Gastrocnemius medialis (tissue), 4 donors: Measurements from ENCODE around the gene AMACR. TPM values are rescaled to one million over a fixed set of nuclear protein-coding genes. Genes with fewer than 3 reads are reported as not detected.

Experiments used
- ATAC-seq, 2 donors: fragments of 150-250 bp; one replicate each; pipeline ENCODE4 v1.9.1; 2016
- DNase-seq, 2 donors: peaks; one replicate each; pipeline ENCODE4 v3.0.0-alpha.2; 2019
- H3K27ac ChIP-seq, 4 donors: fragments of 200-600 bp; sonication (generic); 1 replicate in 1 of 4; 2 replicates in 3 of 4; pipeline ENCODE4 v1.5.1; 2016 to 2018; ENCODE audit warnings: mild to moderate bottlenecking in 2 of 4, moderate library complexity in 1 of 4
- H3K27me3 ChIP-seq, 3 donors: fragments of 200-600 bp; sonication (generic) in 2 of 3; 1 replicate in 1 of 3; 2 replicates in 2 of 3; pipeline versions ENCODE4 v1.5.1 to v1.6.0; 2016 to 2019; ENCODE audit warnings: mild to moderate bottlenecking in 1 of 3, moderate library complexity in 1 of 3
- H3K36me3 ChIP-seq, 2 donors: fragments of 200-600 bp; sonication (generic) in 1 of 2; one replicate each; pipeline ENCODE4 v1.5.1; 2017 to 2018
- H3K4me1 ChIP-seq, 2 donors: fragments of 200-600 bp; sonication (generic) in 1 of 2; one replicate each; pipeline ENCODE4 v1.5.1; 2016 to 2017; ENCODE audit warnings: mild to moderate bottlenecking in 2 of 2
- H3K4me3 ChIP-seq, 4 donors: fragments of 200-600 bp; sonication (generic) in 3 of 4; 1 replicate in 1 of 4; 2 replicates in 3 of 4; pipeline ENCODE4 v1.5.1; 2016 to 2019; ENCODE audit warnings: mild to moderate bottlenecking in 2 of 4
- H3K9me3 ChIP-seq, 3 donors: fragments of 200-600 bp; sonication (generic) in 2 of 3; 1 replicate in 1 of 3; 2 replicates in 2 of 3; pipeline ENCODE4 v1.5.1; 2016 to 2019
- CTCF ChIP-seq, 5 experiments: fragments of 450-650 bp in 3 of 5; fragments of 200-600 bp in 2 of 5; sonication (generic) in 2 of 5; IDR thresholded peaks in 4 of 5; conservative IDR thresholded peaks in 1 of 5; 1 replicate in 4 of 5; 2 replicates in 1 of 5; pipeline ENCODE4 v1.5.1; 2016 to 2019; ENCODE audit warnings: antibody characterized with exemption in 5 of 5, mild to moderate bottlenecking in 3 of 5, moderate library complexity in 3 of 5
- POLR2A ChIP-seq, 2 donors: fragments of 450-650 bp; IDR thresholded peaks; one replicate each; pipeline ENCODE4 v1.6.1; 2017; ENCODE audit warnings: antibody characterized with exemption in 2 of 2, mild to moderate bottlenecking in 2 of 2, moderate library complexity in 2 of 2
- in situ Hi-C, 4 donors: fragments of 200-750 bp; cut with MboI; loops; one replicate each; pipeline versions ENCODE4 v1.15.0 to v1.8.0; 2017; ENCODE audit warnings: low sequenced_read_pairs in 4 of 4
- intact Hi-C: fragments of 100-400 bp; cut with DNase I; formaldehyde crosslinking; loops from one replicate; pipeline ENCODE4 v1.15.1; 2023; ENCODE audit warnings: low total_unique reads
- total RNA-seq, 4 donors: library from RNA; depleted of rRNA; stranded (reverse); fragments of >200 nt; gene quantifications; one replicate each; pipeline versions ENCODE4 v1.1.0 to v1.2.3, GENCODE V29; 2016

Gene AMACR
- total RNA-seq, 4 donors from 2014 or later: 2.5 to 15.3 (median 3.1) TPM

- intact Hi-C loops (no loop called here), in situ Hi-C loops (loop anchor here in 2 of 4 donors (25.0 kb wide), 1 partner anchor 484 kb away; no protein-coding TSS in a partner anchor)
- Histone ChIP-seq H3K4me1 (no peaks in the 10 kb centered on the region), H3K4me3 (no peak overlapping the region), H3K27ac (no peak overlapping the region), H3K36me3 (no peaks in the 10 kb centered on the region), H3K9me3 (no peaks in the 10 kb centered on the region), H3K27me3 (no peaks in the 10 kb centered on the region)
- DNase-seq: no peak
- TF ChIP-seq CTCF (IDR thresholded peaks at IDR 0.05 in 4 of 5, conservative IDR thresholded peaks at IDR 0.05 in 1 of 5): no peak
- no peak for TF ChIP-seq POLR2A (IDR thresholded peaks at IDR 0.05)
- no peak for ATAC-seq
These were observed 29.5 kb downstream of the AMACR start for GRCh38 chr5:33978306-33978705.

GRCh38 chr5:33976307-33976706, 31.5 kb downstream of the AMACR start:
- no peak for ATAC-seq
- H3K4me3 ChIP-seq: no peak overlapping the region
- in situ Hi-C loops: loop anchor here in 2 of 4 donors (25.0 kb wide), 1 partner anchor 486 kb away; no protein-coding TSS in a partner anchor
- intact Hi-C loops: no loop called here
- no peaks in the 10 kb centered on the region for H3K27me3 ChIP-seq
- no peaks in the 10 kb centered on the region for H3K9me3 ChIP-seq
- no peaks in the 10 kb centered on the region for H3K36me3 ChIP-seq
- DNase-seq: no peak
- H3K4me1 ChIP-seq: no peaks in the 10 kb centered on the region
- H3K27ac ChIP-seq: no peak overlapping the region
- TF ChIP-seq POLR2A (IDR thresholded peaks at IDR 0.05) (no peak), CTCF (IDR thresholded peaks at IDR 0.05 in 4 of 5, conservative IDR thresholded peaks at IDR 0.05 in 1 of 5) (no peak)

GRCh38 chr5:33975852-33976251, 32.0 kb downstream of the AMACR start:
- no peak for ATAC-seq
- H3K36me3 ChIP-seq: no peaks in the 10 kb centered on the region
- H3K4me3 ChIP-seq: no peak overlapping the region
- intact Hi-C loops (no loop called here), in situ Hi-C loops (loop anchor here in 2 of 4 donors (25.0 kb wide), 1 partner anchor 486 kb away; no protein-coding TSS in a partner anchor)
- H3K9me3 ChIP-seq: no peaks in the 10 kb centered on the region
- H3K4me1 ChIP-seq: no peaks in the 10 kb centered on the region
- DNase-seq: no peak
- no peak for TF ChIP-seq CTCF (IDR thresholded peaks at IDR 0.05 in 4 of 5, conservative IDR thresholded peaks at IDR 0.05 in 1 of 5)
- no peak for TF ChIP-seq POLR2A (IDR thresholded peaks at IDR 0.05)
- H3K27me3 ChIP-seq: no peaks in the 10 kb centered on the region
- no peak overlapping the region for H3K27ac ChIP-seq

- TF ChIP-seq CTCF (IDR thresholded peaks at IDR 0.05 in 4 of 5, conservative IDR thresholded peaks at IDR 0.05 in 1 of 5) (no peak), POLR2A (IDR thresholded peaks at IDR 0.05) (no peak)
- Histone ChIP-seq H3K4me3 (no peak overlapping the region), H3K27me3 (no peaks in the 10 kb centered on the region), H3K9me3 (no peaks in the 10 kb centered on the region), H3K36me3 (no peaks in the 10 kb centered on the region), H3K27ac (no peak overlapping the region), H3K4me1 (no peaks in the 10 kb centered on the region)
- intact Hi-C loops: no loop called here
- no peak for ATAC-seq
- in situ Hi-C loops: no loop called here
- DNase-seq: no peak
These were observed 34.6 kb downstream of the AMACR start for GRCh38 chr5:33973271-33973670.
